ENCODE results near the gene EN2.

Gene EN2

DNA sequence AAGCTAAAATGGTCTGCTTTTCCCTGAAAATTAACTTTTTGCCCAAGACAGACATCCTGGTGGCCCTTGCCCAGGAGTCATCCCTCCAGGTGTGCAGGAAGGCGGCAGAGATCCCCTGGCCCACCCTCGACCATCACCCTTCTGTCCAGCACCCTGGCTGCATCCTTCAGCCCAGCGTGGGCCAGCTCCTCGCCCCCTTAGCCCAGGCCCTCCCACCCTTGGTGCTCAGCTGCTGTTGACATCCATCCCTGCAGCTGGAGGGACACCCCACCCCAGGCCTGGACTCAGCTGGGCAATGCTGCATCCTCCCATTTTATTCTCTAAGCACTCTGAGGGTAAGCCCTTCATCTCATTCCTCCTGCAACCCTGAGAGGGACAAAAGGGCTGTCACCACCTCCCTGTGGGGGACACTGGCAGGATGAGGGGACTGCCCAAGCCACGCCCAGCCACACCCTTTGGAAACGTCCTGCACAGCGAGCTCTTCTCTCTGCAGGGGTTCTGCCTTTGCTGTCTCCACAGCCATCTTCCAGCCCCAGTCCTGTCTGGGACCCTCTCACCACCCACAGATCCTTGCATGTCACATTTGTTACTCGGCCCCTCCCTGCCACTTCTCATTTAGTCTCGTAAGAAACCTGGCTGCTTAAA lies 30.7 kb downstream of the EN2 start:
- no CpG with 5 or more reads among the region's 9 CpGs for WGBS (ENCODE audit: extremely low coverage, insufficient coverage, insufficient read length)
- Histone ChIP-seq H4K91ac (ENCODE audit: low read depth, low read length) (no peak overlapping the region), H3K4ac (ENCODE audit: low read depth, low read length) (no peak overlapping the region), H3K4me2 (ENCODE audit: low read length) (no peak overlapping the region), H3K27me3 (ENCODE audit: insufficient read depth, low read length) (peaks cover 3% of the 10 kb centered on the region), H3K9me3 (ENCODE audit: insufficient read depth, low read depth, low read length) (peaks cover 3% of the 10 kb centered on the region), H3K14ac (ENCODE audit: low read length) (no peak overlapping the region), H3K4me1 (ENCODE audit: control insufficient read depth in 1 of 2, insufficient read depth in 2 of 2, low read length in 2 of 2) (peaks cover 12 to 13% of the 10 kb centered on the region in 2 experiments), H3K36me3 (ENCODE audit: control insufficient read depth in 1 of 2, insufficient read depth in 2 of 2, low read length in 2 of 2) (no peaks in the 10 kb centered on the region), H3K27ac (ENCODE audit: low read depth, low read length) (no peak overlapping the region), H2BK12ac (ENCODE audit: low read length) (no peak overlapping the region), H2AFZ (ENCODE audit: insufficient read depth, low read length, poor library complexity) (no peak overlapping the region), H4K12ac (ENCODE audit: low read depth, low read length) (no peak overlapping the region), H3K4me3 (ENCODE audit: low read depth, low read length) (no peak overlapping the region), H3K79me2 (ENCODE audit: control insufficient read depth, insufficient read depth, low read length, poor library complexity) (no peaks in the 10 kb centered on the region), H3K9ac (ENCODE audit: low read length) (no peak overlapping the region), H4K8ac (ENCODE audit: low read depth, low read length) (no peak overlapping the region), H2AK5ac (ENCODE audit: low read length) (no peak overlapping the region), H3K79me1 (ENCODE audit: low read length) (no peaks in the 10 kb centered on the region), H2BK5ac (ENCODE audit: low read depth, low read length, poor library complexity) (no peak overlapping the region), H3K23ac (ENCODE audit: low read length) (no peak overlapping the region), H2BK120ac (ENCODE audit: insufficient read depth, low read length, poor library complexity) (no peak overlapping the region), H3K18ac (ENCODE audit: low read length) (no peak overlapping the region)
- no peak for DNase-seq

DNA sequence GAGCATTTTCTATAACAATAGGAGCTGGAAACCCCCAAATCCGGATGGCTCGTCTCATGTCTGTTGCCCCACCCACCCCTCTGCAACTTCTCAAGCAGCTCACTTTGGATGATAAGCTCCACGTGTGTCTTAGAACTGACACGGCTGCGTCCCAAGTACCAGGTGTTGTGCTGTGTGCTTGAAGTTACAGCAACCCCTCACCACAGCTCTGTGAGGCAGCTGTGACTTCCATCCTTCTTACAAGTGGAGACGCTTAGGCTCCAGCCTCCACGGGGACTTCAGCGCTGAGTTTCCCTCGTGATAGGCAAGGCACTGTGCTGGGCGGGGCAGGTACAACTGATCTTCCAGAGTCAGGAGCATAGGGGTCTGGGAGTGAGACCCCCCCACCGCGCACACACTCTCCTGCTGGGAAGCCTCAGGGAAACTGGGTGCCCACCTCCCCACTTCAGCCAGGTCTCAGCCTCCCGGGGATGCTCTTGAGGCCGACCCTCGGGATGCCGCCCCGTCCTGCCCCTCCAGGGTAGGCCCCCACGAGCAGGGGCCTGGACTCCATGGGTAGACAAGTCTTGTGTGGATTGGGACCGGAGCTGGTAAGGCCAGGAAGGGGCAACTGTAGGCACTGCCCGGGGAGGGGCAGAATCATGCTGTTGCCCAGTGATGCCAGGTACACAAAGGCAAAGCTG lies 31.4 kb downstream of the EN2 start:
- Histone ChIP-seq H2BK12ac (ENCODE audit: low read length) (no peak overlapping the region), H3K4me2 (ENCODE audit: low read length) (no peak overlapping the region), H3K14ac (ENCODE audit: low read length) (no peak overlapping the region), H3K27ac (ENCODE audit: low read depth, low read length) (no peak overlapping the region), H2AK5ac (ENCODE audit: low read length) (no peak overlapping the region), H3K18ac (ENCODE audit: low read length) (no peak overlapping the region), H4K8ac (ENCODE audit: low read depth, low read length) (no peak overlapping the region), H4K91ac (ENCODE audit: low read depth, low read length) (no peak overlapping the region), H2AFZ (ENCODE audit: insufficient read depth, low read length, poor library complexity) (no peak overlapping the region), H3K36me3 (ENCODE audit: control insufficient read depth in 1 of 2, insufficient read depth in 2 of 2, low read length in 2 of 2) (no peaks in the 10 kb centered on the region), H2BK5ac (ENCODE audit: low read depth, low read length, poor library complexity) (no peak overlapping the region), H3K4me1 (ENCODE audit: control insufficient read depth in 1 of 2, insufficient read depth in 2 of 2, low read length in 2 of 2) (peaks cover 12 to 13% of the 10 kb centered on the region in 2 experiments), H3K9ac (ENCODE audit: low read length) (no peak overlapping the region), H3K4ac (ENCODE audit: low read depth, low read length) (no peak overlapping the region), H3K27me3 (ENCODE audit: insufficient read depth, low read length) (peaks cover 3% of the 10 kb centered on the region), H4K12ac (ENCODE audit: low read depth, low read length) (no peak overlapping the region), H3K9me3 (ENCODE audit: insufficient read depth, low read depth, low read length) (peaks cover 3% of the 10 kb centered on the region), H3K4me3 (ENCODE audit: low read depth, low read length) (no peak overlapping the region), H2BK120ac (ENCODE audit: insufficient read depth, low read length, poor library complexity) (no peak overlapping the region), H3K79me1 (ENCODE audit: low read length) (no peaks in the 10 kb centered on the region), H3K79me2 (ENCODE audit: control insufficient read depth, insufficient read depth, low read length, poor library complexity) (no peaks in the 10 kb centered on the region), H3K23ac (ENCODE audit: low read length) (no peak overlapping the region)
- DNase-seq, result no peak
- no CpG with 5 or more reads among the region's 20 CpGs for WGBS (ENCODE audit: extremely low coverage, insufficient coverage, insufficient read length)

- Histone ChIP-seq H3K14ac (ENCODE audit: low read length) (no peak overlapping the region), H3K9me3 (ENCODE audit: insufficient read depth, low read depth, low read length) (peaks cover 4% of the 10 kb centered on the region), H3K9ac (ENCODE audit: low read length) (no peak overlapping the region), H3K79me2 (ENCODE audit: control insufficient read depth, insufficient read depth, low read length, poor library complexity) (no peaks in the 10 kb centered on the region), H4K91ac (ENCODE audit: low read depth, low read length) (no peak overlapping the region), H2BK120ac (ENCODE audit: insufficient read depth, low read length, poor library complexity) (no peak overlapping the region), H4K8ac (ENCODE audit: low read depth, low read length) (peak overlapping the region; percentile 59), H3K27me3 (ENCODE audit: insufficient read depth, low read length) (peaks cover 3% of the 10 kb centered on the region), H3K36me3 (ENCODE audit: control insufficient read depth in 1 of 2, insufficient read depth in 2 of 2, low read length in 2 of 2) (no peaks in the 10 kb centered on the region), H2BK12ac (ENCODE audit: low read length) (no peak overlapping the region), H2AFZ (ENCODE audit: insufficient read depth, low read length, poor library complexity) (peak overlapping the region; percentile 77), H3K4me3 (ENCODE audit: low read depth, low read length) (no peak overlapping the region), H3K4me2 (ENCODE audit: low read length) (peak overlapping the region; percentile 66), H2AK5ac (ENCODE audit: low read length) (no peak overlapping the region), H3K79me1 (ENCODE audit: low read length) (no peaks in the 10 kb centered on the region), H4K12ac (ENCODE audit: low read depth, low read length) (no peak overlapping the region), H3K23ac (ENCODE audit: low read length) (no peak overlapping the region), H3K4me1 (ENCODE audit: control insufficient read depth in 1 of 2, insufficient read depth in 2 of 2, low read length in 2 of 2) (peaks cover 12 to 13% of the 10 kb centered on the region in 2 experiments), H3K18ac (ENCODE audit: low read length) (no peak overlapping the region), H3K27ac (ENCODE audit: low read depth, low read length) (no peak overlapping the region), H2BK5ac (ENCODE audit: low read depth, low read length, poor library complexity) (no peak overlapping the region), H3K4ac (ENCODE audit: low read depth, low read length) (no peak overlapping the region)
- DNase-seq, result no peak
- WGBS (ENCODE audit: extremely low coverage, insufficient coverage, insufficient read length), result no CpG with 5 or more reads among the region's 32 CpGs
Observed at GRCh38 chr7:155489862-155490696, 32.1 kb downstream of the EN2 start.

DNA sequence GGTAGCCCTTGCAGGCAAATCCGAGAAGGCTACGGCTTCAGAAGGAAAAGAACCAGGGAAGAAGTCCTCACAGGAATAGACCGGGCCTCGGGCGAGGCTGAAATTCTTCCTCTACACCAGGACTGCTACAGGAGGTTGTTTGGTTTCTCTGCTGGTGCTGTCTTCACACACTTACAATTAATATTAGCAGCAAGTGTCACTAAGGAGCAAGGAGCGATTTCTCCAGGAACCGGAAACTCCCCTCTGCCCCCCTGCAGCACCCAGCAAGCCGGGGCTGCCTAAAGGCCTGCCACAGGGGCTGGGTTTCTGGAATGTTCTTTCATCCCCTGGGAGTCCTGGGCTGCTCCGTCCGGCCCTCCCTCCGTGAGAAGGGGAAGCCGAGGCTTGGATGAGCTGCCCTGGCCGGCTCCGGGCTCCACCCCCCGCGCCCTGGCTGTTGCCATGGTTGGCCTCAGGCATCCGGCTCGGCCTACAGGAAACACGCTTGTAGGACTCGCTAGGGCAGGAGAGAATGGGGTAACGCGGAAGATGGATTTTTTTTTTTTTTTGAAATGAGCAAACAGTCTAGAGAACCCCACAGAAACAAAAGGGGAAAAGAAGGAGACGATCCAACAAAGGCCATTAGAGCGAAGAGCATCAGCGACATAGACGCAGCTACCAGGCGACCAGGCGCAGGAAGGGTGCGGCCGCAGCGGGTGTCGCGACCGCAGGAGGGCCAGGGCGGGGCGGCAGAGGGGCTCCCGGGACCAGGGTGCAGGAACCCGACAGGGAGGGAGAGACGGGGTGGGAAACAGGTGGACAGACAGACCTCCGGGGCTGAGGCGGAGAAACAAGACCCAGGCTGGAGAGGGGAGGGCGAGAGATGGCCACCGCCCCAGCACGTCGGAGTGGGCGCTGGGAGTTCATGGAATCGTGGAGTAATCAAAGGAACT lies 33.0 kb downstream of the EN2 start:
- Histone ChIP-seq H3K36me3 (ENCODE audit: control insufficient read depth in 1 of 2, insufficient read depth in 2 of 2, low read length in 2 of 2) (no peaks in the 10 kb centered on the region), H3K4me1 (ENCODE audit: control insufficient read depth in 1 of 2, insufficient read depth in 2 of 2, low read length in 2 of 2) (peaks cover 12 to 13% of the 10 kb centered on the region in 2 experiments), H2BK120ac (ENCODE audit: insufficient read depth, low read length, poor library complexity) (peak overlapping the region; percentile 28), H3K79me2 (ENCODE audit: control insufficient read depth, insufficient read depth, low read length, poor library complexity) (no peaks in the 10 kb centered on the region), H3K4me3 (ENCODE audit: low read depth, low read length) (no peak overlapping the region), H2AK5ac (ENCODE audit: low read length) (no peak overlapping the region), H4K12ac (ENCODE audit: low read depth, low read length) (peak overlapping the region; percentile 31), H3K79me1 (ENCODE audit: low read length) (no peaks in the 10 kb centered on the region), H3K27ac (ENCODE audit: low read depth, low read length) (no peak overlapping the region), H3K27me3 (ENCODE audit: insufficient read depth, low read length) (peaks cover 3% of the 10 kb centered on the region), H3K4ac (ENCODE audit: low read depth, low read length) (no peak overlapping the region), H2BK12ac (ENCODE audit: low read length) (peak overlapping the region; percentile 6), H2BK5ac (ENCODE audit: low read depth, low read length, poor library complexity) (no peak overlapping the region), H4K91ac (ENCODE audit: low read depth, low read length) (peak overlapping the region; percentile 39), H3K14ac (ENCODE audit: low read length) (peak overlapping the region; percentile 11), H3K18ac (ENCODE audit: low read length) (peak overlapping the region; percentile 21), H2AFZ (ENCODE audit: insufficient read depth, low read length, poor library complexity) (peak overlapping the region; percentile 77), H4K8ac (ENCODE audit: low read depth, low read length) (peak overlapping the region; percentile 63), H3K9me3 (ENCODE audit: insufficient read depth, low read depth, low read length) (peaks cover 4% of the 10 kb centered on the region), H3K23ac (ENCODE audit: low read length) (no peak overlapping the region), H3K9ac (ENCODE audit: low read length) (no peak overlapping the region), H3K4me2 (ENCODE audit: low read length) (peak overlapping the region; percentile 66)
- WGBS (ENCODE audit: extremely low coverage, insufficient coverage, insufficient read length), result no CpG with 5 or more reads among the region's 47 CpGs
- no peak for DNase-seq

Measured in trophoblast cell (in vitro differentiated cells and primary cell).